ENCODE measurements around the gene MAEL.

Gene MAEL

GRCh38 chr1:167071286-167071685 lies 82.2 kb downstream of the MAEL start:
- Histone ChIP-seq H3K27me3 (peaks cover 9% of the 10 kb centered on the region; the same call in 1 of the 2 replicates), H3K36me3 (no peaks in the 10 kb centered on the region), H3K4me3 (ENCODE audit: low read depth, low read length) (no peak overlapping the region), H3K4me1 (no peaks in the 10 kb centered on the region), H3K9me3 (no peaks in the 10 kb centered on the region)
- DNase-seq: no peak
- no peak for TF ChIP-seq CTCF (IDR thresholded peaks at IDR 0.05; ENCODE audit: low read depth, low read length)

All from BE2C (cell line).